HL-60/S4 (cell line): ENCODE measurements around the gene WDR93.

ENCODE experiments used
- in situ Hi-C: fragments of 300-500 bp; cut with MboI; formaldehyde crosslinking; loops from 2 replicates; pipeline ENCODE4 v1.14.3; 2022; ENCODE audit warnings: low sequenced_read_pairs

The WDR93 gene

GRCh38 chr15:89662893-89663626 is 27.6 kb upstream of the WDR93 start:
- in situ Hi-C loops, result no loop called here

GRCh38 chr15:89664441-89665350 is 25.9 kb upstream of the WDR93 start:
- in situ Hi-C loops, result no loop called here

- in situ Hi-C loops, result no loop called here
Observed at GRCh38 chr15:89665449-89666181, 25.0 kb upstream of the WDR93 start.

- in situ Hi-C loops, result no loop called here
Observed at GRCh38 chr15:89666184-89666857, 24.3 kb upstream of the WDR93 start.

GRCh38 chr15:89666858-89667705 is 23.5 kb upstream of the WDR93 start:
- in situ Hi-C loops, result no loop called here

GRCh38 chr15:89667706-89667960 is 23.0 kb upstream of the WDR93 start:
- in situ Hi-C loops, result no loop called here

- in situ Hi-C loops, result no loop called here
Observed at GRCh38 chr15:89668171-89668570, 22.4 kb upstream of the WDR93 start.

- in situ Hi-C loops, result no loop called here
Observed at GRCh38 chr15:89669309-89669865, 21.2 kb upstream of the WDR93 start.

GRCh38 chr15:89669941-89670340 is 20.7 kb upstream of the WDR93 start:
- in situ Hi-C loops, result no loop called here

GRCh38 chr15:89670971-89671560 is 19.5 kb upstream of the WDR93 start:
- in situ Hi-C loops, result no loop called here

GRCh38 chr15:89671687-89672086 is 18.9 kb upstream of the WDR93 start:
- in situ Hi-C loops, result no loop called here

- in situ Hi-C loops, result no loop called here
Observed at GRCh38 chr15:89672221-89673164, 18.1 kb upstream of the WDR93 start.

- in situ Hi-C loops, result no loop called here
Observed at GRCh38 chr15:89673165-89673512, 17.5 kb upstream of the WDR93 start.

GRCh38 chr15:89674526-89674925 is 16.1 kb upstream of the WDR93 start:
- in situ Hi-C loops, result no loop called here

GRCh38 chr15:89675606-89676005 is 15.0 kb upstream of the WDR93 start:
- in situ Hi-C loops, result no loop called here

- in situ Hi-C loops, result no loop called here
Observed at GRCh38 chr15:89677381-89677780, 13.2 kb upstream of the WDR93 start.

- in situ Hi-C loops, result no loop called here
Observed at GRCh38 chr15:89679212-89679611, 11.4 kb upstream of the WDR93 start, which contains the start of gene PLIN1. Gene PLIN1 (minus strand): TSS chr15:89679367. CDS start chr15:89677489, 1,878 bp downstream.

GRCh38 chr15:89680282-89680873 is 10.2 kb upstream of the WDR93 start:
- in situ Hi-C loops, result no loop called here
